ENCODE measurements around the gene DNALI1.

The DNALI1 gene

GRCh38 chr1:37614105-37614504, 57.4 kb downstream of the DNALI1 start:
- Histone ChIP-seq H3K36me3 (ENCODE audit: insufficient read depth, low read length) (no peaks in the 10 kb centered on the region), H3K9me3 (ENCODE audit: low read depth, low read length) (no peaks in the 10 kb centered on the region), H3K9ac (ENCODE audit: insufficient read length) (no peak overlapping the region), H3K4me3 (no peak overlapping the region), H3K27ac (no peak overlapping the region)
- no peak for DNase-seq (ENCODE audit: low read depth, low spot score)
- TF ChIP-seq EZH2 (IDR thresholded peaks at IDR 0.05) (no peak), FOXP2 (optimal IDR thresholded peaks at IDR 0.05; ENCODE audit: control extremely low read depth, extremely low read length, insufficient read depth) (no peak), POLR2AphosphoS5 (IDR thresholded peaks at IDR 0.05; ENCODE audit: borderline replicate concordance, low read depth, low read length) (no peak)

- no peak for TF ChIP-seq FOXP2 (optimal IDR thresholded peaks at IDR 0.05; ENCODE audit: control extremely low read depth, extremely low read length, insufficient read depth)
- TF ChIP-seq EZH2 (IDR thresholded peaks at IDR 0.05) = no peak
- no peak for TF ChIP-seq POLR2AphosphoS5 (IDR thresholded peaks at IDR 0.05; ENCODE audit: borderline replicate concordance, low read depth, low read length)
These were observed 59.6 kb downstream of the DNALI1 start for GRCh38 chr1:37616330-37616729.

More at GRCh38 chr1:37616330-37616729, 59.6 kb downstream of the DNALI1 start:
- Histone ChIP-seq H3K9ac (ENCODE audit: insufficient read length) (no peak overlapping the region), H3K36me3 (ENCODE audit: insufficient read depth, low read length) (no peaks in the 10 kb centered on the region), H3K27ac (no peak overlapping the region), H3K9me3 (ENCODE audit: low read depth, low read length) (no peaks in the 10 kb centered on the region), H3K4me3 (no peak overlapping the region)
- no peak for DNase-seq (ENCODE audit: low read depth, low spot score)
